Retina (tissue), 1 donor: ENCODE measurements around the gene PHACTR1.

Source experiments
- DNase-seq: peaks from one replicate; pipeline ENCODE4 v3.0.0-alpha.2; 2016

Gene PHACTR1

GRCh38 chr6:13000537-13000936 lies 284.0 kb downstream of the PHACTR1 start:
- DNase-seq: no peak

- DNase-seq: no peak
These were observed 285.4 kb downstream of the PHACTR1 start for GRCh38 chr6:13001927-13002326.

GRCh38 chr6:13004601-13005000 lies 288.0 kb downstream of the PHACTR1 start:
- DNase-seq: no peak

DNA sequence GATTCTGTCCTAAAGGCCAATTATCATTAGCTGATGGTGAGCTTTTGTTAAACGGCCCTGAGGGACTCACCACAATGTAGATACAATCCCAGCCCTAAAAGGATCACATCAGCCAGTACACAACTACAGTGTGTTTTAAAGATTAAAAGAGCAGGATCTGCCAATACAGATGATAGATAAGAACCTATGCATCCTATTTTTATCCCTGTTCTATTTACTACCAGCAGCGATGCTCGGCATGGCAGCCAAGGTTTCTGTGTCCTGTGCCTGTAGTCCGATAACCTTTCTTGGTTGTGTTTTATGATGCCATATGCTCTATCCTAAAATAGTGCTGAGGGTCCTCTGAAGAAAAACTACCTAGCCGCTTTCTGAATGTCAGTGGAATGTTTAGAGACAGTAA lies 289.4 kb downstream of the PHACTR1 start:
- no peak for DNase-seq

- no peak for DNase-seq
These were observed 290.2 kb downstream of the PHACTR1 start for GRCh38 chr6:13006578-13007300.

- DNase-seq: no peak
These were observed 291.2 kb downstream of the PHACTR1 start for GRCh38 chr6:13007744-13008143.

- no peak for DNase-seq
These were observed 292.5 kb downstream of the PHACTR1 start for GRCh38 chr6:13009031-13009430.

- DNase-seq: no peak
These were observed 292.9 kb downstream of the PHACTR1 start for GRCh38 chr6:13009461-13009860.

DNA sequence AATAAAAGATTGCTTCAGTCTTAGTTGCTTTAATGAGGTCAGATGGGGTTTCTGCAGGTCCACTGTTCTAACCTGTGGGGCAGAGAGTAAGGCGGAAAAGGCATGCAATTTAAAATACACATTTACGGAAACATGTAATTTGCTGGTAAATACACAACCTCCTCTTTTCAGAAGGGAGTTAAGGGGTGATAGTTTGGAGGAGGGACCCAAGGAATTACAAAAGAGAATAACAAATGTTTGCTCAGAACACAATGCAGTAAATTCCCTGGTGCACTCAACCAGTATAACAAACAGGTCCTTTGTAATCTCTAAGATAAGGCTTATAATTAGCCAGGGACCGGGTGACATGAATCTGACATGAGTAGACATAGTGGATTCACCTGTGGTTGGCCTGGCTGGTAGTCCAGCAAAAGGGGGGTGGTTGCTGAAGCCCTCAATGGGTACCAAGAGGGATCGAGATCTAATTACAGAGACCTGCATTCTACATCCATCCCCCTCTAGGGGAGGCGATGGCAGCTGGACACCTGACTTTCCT lies 295.1 kb downstream of the PHACTR1 start:
- no peak for DNase-seq

- no peak for DNase-seq
These were observed 295.7 kb downstream of the PHACTR1 start for GRCh38 chr6:13012296-13012695.

DNA sequence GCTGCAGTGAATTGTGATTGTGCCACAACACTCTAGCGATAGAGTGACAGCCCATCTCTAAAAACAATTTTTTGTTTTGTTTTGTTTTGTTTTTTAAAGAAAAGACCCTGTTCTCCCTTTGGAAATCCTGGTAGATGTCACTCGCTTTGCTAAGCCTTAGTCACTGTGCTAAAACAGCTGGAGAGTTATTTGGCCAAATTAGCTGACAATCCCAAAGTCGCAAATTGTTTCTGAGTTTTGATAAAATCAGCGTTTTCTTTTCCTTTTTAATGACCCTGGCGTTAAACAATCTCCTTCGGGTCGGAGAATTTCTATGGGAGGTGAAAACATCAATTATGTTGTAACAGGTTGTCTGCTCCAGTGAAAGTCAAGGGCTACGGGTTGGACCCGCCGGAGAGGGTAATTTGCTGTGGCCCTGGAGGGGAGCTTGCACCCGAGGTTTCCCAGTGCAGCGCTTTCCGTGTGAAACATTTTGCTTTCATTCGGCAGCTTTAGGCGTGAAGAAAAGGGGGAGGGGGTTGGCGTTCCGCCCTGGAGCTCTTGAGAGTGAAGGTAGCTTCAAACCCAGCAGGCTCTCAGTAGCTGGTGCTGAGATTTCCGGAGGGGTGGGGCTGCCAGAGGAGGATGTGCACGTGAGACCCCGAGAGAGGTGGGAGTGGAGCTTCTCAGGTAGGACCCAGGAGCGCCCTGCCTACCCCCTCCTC lies 296.6 kb downstream of the PHACTR1 start:
- DNase-seq: peak; percentile 60

- peak; percentile 68 for DNase-seq
These were observed 297.3 kb downstream of the PHACTR1 start for GRCh38 chr6:13013681-13014503.

DNA sequence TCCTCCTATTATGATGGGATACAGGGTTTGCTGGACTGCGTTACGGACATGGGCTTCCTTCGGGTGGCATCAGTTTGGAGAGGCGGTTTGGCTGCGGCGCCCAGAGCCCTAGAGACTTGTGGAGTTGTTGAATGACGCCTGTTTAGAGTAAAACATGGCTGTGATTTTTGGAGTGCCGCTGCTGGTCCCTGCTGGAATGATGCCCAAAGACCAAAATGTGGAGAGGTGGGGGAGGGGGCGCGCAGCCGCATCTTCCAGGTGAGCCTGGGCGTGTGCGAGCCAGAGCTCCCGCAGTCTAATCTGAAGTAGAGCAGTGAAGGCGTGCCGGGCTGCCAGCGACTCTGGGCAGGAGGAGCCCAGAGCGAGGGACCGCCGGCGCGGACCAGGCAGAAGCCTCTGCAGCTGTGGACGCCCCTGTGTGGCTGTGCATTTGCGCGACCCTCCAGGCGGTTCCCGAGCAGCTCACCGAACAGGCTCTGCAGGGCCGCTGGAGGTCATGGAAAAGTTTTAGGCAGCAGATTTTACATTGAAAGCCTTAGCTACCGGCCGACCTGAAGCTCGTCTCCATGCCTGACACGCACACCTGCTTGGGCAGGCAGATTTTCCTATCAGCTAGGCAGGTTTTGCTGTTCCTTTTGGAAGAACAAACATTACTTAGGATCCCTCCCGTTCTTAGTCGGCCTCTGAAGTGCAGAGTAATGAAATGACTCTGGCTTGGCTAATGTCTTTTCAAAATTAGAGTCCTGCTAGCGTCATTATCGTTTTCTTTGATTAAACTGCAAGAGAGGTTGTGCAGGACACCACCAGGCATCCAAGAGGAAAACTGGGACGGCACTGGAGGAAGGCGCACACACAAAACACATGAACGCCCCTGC lies 298.2 kb downstream of the PHACTR1 start:
- DNase-seq: peak; percentile 68

DNA sequence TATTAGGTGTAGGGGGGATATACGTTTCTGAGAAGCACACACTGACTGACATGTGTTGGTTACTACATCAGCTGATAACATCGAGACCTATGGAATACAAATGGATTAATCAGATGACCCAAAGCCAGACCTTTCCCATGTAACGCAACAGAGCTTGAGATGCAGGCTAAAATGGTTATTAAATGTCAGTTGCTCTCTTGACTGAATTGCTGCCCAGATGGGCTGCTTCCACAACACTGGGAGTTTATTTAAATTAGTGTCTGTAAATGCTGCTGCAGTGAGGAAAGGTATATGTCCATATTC lies 298.8 kb downstream of the PHACTR1 start:
- DNase-seq: no peak

- peak; percentile 48 for DNase-seq
These were observed 308.0 kb downstream of the PHACTR1 start for GRCh38 chr6:13024616-13025015.

- DNase-seq: no peak
These were observed 309.4 kb downstream of the PHACTR1 start for GRCh38 chr6:13025893-13026499.

GRCh38 chr6:13026557-13026956 lies 310.0 kb downstream of the PHACTR1 start:
- peak; percentile 40 for DNase-seq

- no peak for DNase-seq
These were observed 310.6 kb downstream of the PHACTR1 start for GRCh38 chr6:13027207-13027606.

- no peak for DNase-seq
These were observed 313.8 kb downstream of the PHACTR1 start for GRCh38 chr6:13030396-13030795.

GRCh38 chr6:13032566-13032965 lies 316.0 kb downstream of the PHACTR1 start:
- no peak for DNase-seq

- no peak for DNase-seq
These were observed 316.6 kb downstream of the PHACTR1 start for GRCh38 chr6:13033145-13033544.

DNA sequence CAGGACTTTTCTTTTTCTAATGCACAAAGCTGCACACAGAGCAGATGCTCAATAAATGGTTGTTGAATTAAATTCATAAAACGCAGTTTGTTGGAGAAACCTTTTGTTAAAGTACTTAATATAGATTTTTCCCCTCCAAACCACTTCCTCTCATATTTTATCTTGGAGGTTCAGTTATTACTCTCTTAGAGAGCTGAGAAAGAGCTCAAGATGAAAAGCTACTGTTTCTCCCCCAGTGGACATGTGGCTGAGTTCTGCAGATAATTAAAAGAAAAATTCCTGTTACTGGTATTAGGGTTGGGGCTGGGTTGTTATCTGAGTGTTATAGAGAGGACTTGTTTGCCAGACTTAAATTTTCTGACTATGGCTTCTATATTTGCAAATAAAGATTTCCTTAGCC lies 317.7 kb downstream of the PHACTR1 start:
- no peak for DNase-seq
